NCI-H2029 treated with DMSO at 0.1 percent for 48 hours (cell line): ENCODE data around the gene DLGAP1.
"Not testable (repeated sequence)": the region's sequence is repeated elsewhere in the genome, so short reads cannot be mapped to it uniquely, and the experiment has no call there.

Experiments
- DNase-seq: peaks from one replicate; lab custom pipeline; 2025; lab: John Stamatoyannopoulos, UW

Gene DLGAP1

GRCh38 chr18:4385876-4386275 is 69.2 kb downstream of the DLGAP1 start:
- no peak for DNase-seq

- no peak for DNase-seq
These were observed 70.2 kb downstream of the DLGAP1 start for GRCh38 chr18:4384932-4385331.

- DNase-seq = no peak
These were observed 80.5 kb downstream of the DLGAP1 start for GRCh38 chr18:4374564-4374963.

GRCh38 chr18:4369705-4370104 is 85.4 kb downstream of the DLGAP1 start:
- no peak for DNase-seq

- DNase-seq = no peak
These were observed 94.8 kb downstream of the DLGAP1 start for GRCh38 chr18:4360221-4360715.

- no peak for DNase-seq
These were observed 96.5 kb downstream of the DLGAP1 start for GRCh38 chr18:4358618-4359017.

- DNase-seq = no peak
These were observed 97.5 kb downstream of the DLGAP1 start for GRCh38 chr18:4357579-4357978.

- DNase-seq = no peak
These were observed 98.2 kb downstream of the DLGAP1 start for GRCh38 chr18:4356929-4357328.

GRCh38 chr18:4353853-4354418 is 101.2 kb downstream of the DLGAP1 start:
- no peak for DNase-seq

- no peak for DNase-seq
These were observed 102.2 kb downstream of the DLGAP1 start for GRCh38 chr18:4352746-4353551.

GRCh38 chr18:4351005-4351404 is 104.1 kb downstream of the DLGAP1 start:
- DNase-seq = no peak

GRCh38 chr18:4335386-4335785 is 119.7 kb downstream of the DLGAP1 start:
- DNase-seq = no peak

GRCh38 chr18:4333043-4333442 is 122.1 kb downstream of the DLGAP1 start:
- no peak for DNase-seq

GRCh38 chr18:4319738-4320677 is 135.1 kb downstream of the DLGAP1 start:
- DNase-seq = no peak

- no peak for DNase-seq
These were observed 136.8 kb downstream of the DLGAP1 start for GRCh38 chr18:4318311-4318710.

- not testable (repeated sequence) for DNase-seq
These were observed 143.2 kb downstream of the DLGAP1 start for GRCh38 chr18:4311945-4312344.

- no peak for DNase-seq
These were observed 144.0 kb downstream of the DLGAP1 start for GRCh38 chr18:4311136-4311535.

- DNase-seq = no peak
These were observed 145.9 kb downstream of the DLGAP1 start for GRCh38 chr18:4309227-4309626.

GRCh38 chr18:4308576-4308975 is 146.5 kb downstream of the DLGAP1 start:
- no peak for DNase-seq

GRCh38 chr18:4299395-4299794 is 155.7 kb downstream of the DLGAP1 start:
- no peak for DNase-seq

GRCh38 chr18:4293337-4293736 is 161.8 kb downstream of the DLGAP1 start:
- no peak for DNase-seq

- DNase-seq = no peak
These were observed 162.4 kb downstream of the DLGAP1 start for GRCh38 chr18:4292696-4293095.
